GM12878 (cell line): Measurements from ENCODE around the gene TCF4.

Source experiments
- MTA3 ChIP-seq: IDR thresholded peaks from 2 replicates; pipeline ENCODE4 v1.6.1; 2012; ENCODE audit warnings: low read length, inconsistent platforms, borderline replicate concordance
- RBBP5 ChIP-seq: fragments of 200-600 bp; sonication (generic); conservative IDR thresholded peaks from 2 replicates; pipeline ENCODE4 v1.6.1; 2016
- SRF ChIP-seq, 2 experiments: IDR thresholded peaks; 2 replicates each; pipeline ENCODE4 v1.6.1; 2011; ENCODE audit warnings: low read depth in 2 of 2, low read length in 2 of 2, mild to moderate bottlenecking in 1 of 2, moderate library complexity in 1 of 2
- TF ChIP-seq, protein P1 (sequence below), 3 experiments: IDR thresholded peaks in 2 of 3; conservative IDR thresholded peaks in 1 of 3; 2 replicates each; pipeline ENCODE4 v1.5.1; 2011; ENCODE audit warnings: low read depth in 3 of 3, low read length in 3 of 3, mild to moderate bottlenecking in 3 of 3, control low read depth in 2 of 3, moderate library complexity in 2 of 3, inconsistent platforms in 1 of 3, mixed read lengths in 1 of 3; ENCODE audit not compliant: control insufficient read depth in 2 of 3, insufficient read depth in 1 of 3; ENCODE audit errors: extremely low read depth in 1 of 3

DNA sequence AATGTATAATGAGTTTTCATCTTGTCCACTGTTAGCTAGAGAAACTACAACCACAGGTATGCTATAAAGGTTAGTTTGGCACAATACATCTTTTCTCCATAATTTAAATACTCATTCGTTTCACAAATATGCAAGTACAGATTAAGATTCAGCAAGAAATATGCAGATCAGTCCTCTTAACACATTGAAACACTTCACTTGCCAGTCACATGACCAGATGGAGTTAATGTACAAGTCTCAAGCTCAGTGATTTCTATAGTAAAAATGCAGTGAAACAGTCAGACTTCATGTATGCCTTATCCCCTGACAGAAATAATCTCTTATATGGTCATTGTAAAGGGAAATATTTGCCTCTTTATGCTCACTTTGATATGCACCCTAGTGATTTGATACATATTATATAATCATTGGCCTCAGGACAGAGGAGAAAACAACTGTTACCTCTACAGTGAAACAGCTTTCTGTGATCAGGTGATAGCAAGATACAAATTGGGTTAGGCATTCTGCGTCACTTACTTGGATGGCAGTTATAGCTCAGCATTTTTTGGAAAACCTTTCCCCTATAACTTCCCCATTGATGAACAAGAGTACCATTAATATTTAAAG is 104.6 kb downstream of the TCF4 start:
- TF ChIP-seq, protein P1, sequence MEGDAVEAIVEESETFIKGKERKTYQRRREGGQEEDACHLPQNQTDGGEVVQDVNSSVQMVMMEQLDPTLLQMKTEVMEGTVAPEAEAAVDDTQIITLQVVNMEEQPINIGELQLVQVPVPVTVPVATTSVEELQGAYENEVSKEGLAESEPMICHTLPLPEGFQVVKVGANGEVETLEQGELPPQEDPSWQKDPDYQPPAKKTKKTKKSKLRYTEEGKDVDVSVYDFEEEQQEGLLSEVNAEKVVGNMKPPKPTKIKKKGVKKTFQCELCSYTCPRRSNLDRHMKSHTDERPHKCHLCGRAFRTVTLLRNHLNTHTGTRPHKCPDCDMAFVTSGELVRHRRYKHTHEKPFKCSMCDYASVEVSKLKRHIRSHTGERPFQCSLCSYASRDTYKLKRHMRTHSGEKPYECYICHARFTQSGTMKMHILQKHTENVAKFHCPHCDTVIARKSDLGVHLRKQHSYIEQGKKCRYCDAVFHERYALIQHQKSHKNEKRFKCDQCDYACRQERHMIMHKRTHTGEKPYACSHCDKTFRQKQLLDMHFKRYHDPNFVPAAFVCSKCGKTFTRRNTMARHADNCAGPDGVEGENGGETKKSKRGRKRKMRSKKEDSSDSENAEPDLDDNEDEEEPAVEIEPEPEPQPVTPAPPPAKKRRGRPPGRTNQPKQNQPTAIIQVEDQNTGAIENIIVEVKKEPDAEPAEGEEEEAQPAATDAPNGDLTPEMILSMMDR (IDR thresholded peaks at IDR 0.05 in 2 of 3, conservative IDR thresholded peaks at IDR 0.05 in 1 of 3; ENCODE audit: control insufficient read depth in 2 of 3, extremely low read depth in 1 of 3, insufficient read depth in 1 of 3, low read depth in 3 of 3, low read length in 3 of 3): no peak
- no peak for TF ChIP-seq MTA3
- no peak for TF ChIP-seq SRF (IDR thresholded peaks at IDR 0.05; ENCODE audit: low read depth in 2 of 2, low read length in 2 of 2)
- no peak for TF ChIP-seq RBBP5
